PC-9 (cell line): ENCODE data around the gene GATAD2A. TPM values are rescaled to one million over a fixed set of nuclear protein-coding genes. Genes with fewer than 3 reads are reported as not detected.

Experiments
- BruUV-seq: library from RNA; stranded (reverse); fragments of 400-500 nt; replicated peaks from 2 replicates; lab custom pipeline; 2021; lab: Mats Ljungman, UMichigan
- CTCF ChIA-PET: fragments of 300-600 bp; sonication (Branson Sonifier 250); formaldehyde crosslinking; loops from one replicate; lab custom pipeline; 2022; ENCODE audit warnings: antibody characterized with exemption; lab: Charles Lee
- POLR2A ChIA-PET: fragments of 300-600 bp; sonication (Branson Sonifier 250); formaldehyde crosslinking; loops from one replicate; lab custom pipeline; 2022; ENCODE audit warnings: antibody characterized with exemption; ENCODE audit not compliant: unreplicated experiment; lab: Charles Lee
- DNase-seq, 2 experiments: peaks; one replicate each; pipeline versions ENCODE4 v3.0.0 to v3.0.0-alpha.2; 2015 to 2022; ENCODE audit warnings: mixed read lengths in 1 of 2
- H2AFZ ChIP-seq: fragments of 200-600 bp; sonication (generic); 2 replicates; pipeline ENCODE4 v1.8.1; 2017; ENCODE audit warnings: antibody characterized with exemption
- H3F3A ChIP-seq: fragments of 200-600 bp; sonication (generic); 2 replicates; pipeline ENCODE4 v1.8.1; 2017; ENCODE audit warnings: antibody characterized with exemption, mild to moderate bottlenecking, low read depth; ENCODE audit not compliant: insufficient read depth
- H3K27ac ChIP-seq: fragments of 200-600 bp; sonication (generic); 2 replicates; pipeline ENCODE4 v1.6.1; 2016; ENCODE audit warnings: mixed run types
- H3K27me3 ChIP-seq: fragments of 200-600 bp; sonication (generic); 2 replicates; pipeline ENCODE4 v1.6.1; 2016; ENCODE audit warnings: low read depth, mixed run types; ENCODE audit not compliant: insufficient read depth
- H3K36me3 ChIP-seq: fragments of 200-600 bp; sonication (generic); 2 replicates; pipeline ENCODE4 v1.6.1; 2016; ENCODE audit warnings: low read depth, mixed run types
- H3K4me1 ChIP-seq: fragments of 200-600 bp; sonication (generic); replicated peaks from 2 replicates; pipeline ENCODE4 v1.6.1; 2016; ENCODE audit warnings: mixed run types; ENCODE audit not compliant: insufficient read depth
- H3K4me2 ChIP-seq: fragments of 200-600 bp; sonication (generic); 2 replicates; pipeline ENCODE4 v1.6.1; 2017; ENCODE audit warnings: mixed run types
- H3K4me3 ChIP-seq: fragments of 200-600 bp; sonication (generic); 2 replicates; pipeline ENCODE4 v1.6.1; 2016; ENCODE audit warnings: mixed run types
- H3K79me2 ChIP-seq: fragments of 200-600 bp; sonication (generic); 2 replicates; pipeline ENCODE4 v1.6.1; 2017; ENCODE audit warnings: low read depth, mixed run types
- H3K9me2 ChIP-seq: fragments of 200-600 bp; sonication (generic); 2 replicates; pipeline ENCODE4 v1.8.1; 2017; ENCODE audit warnings: mild to moderate bottlenecking; ENCODE audit not compliant: insufficient read depth
- H3K9me3 ChIP-seq: fragments of 200-600 bp; sonication (generic); 2 replicates; pipeline ENCODE4 v1.8.1; 2016; ENCODE audit warnings: low read depth; ENCODE audit not compliant: insufficient read depth
- H4K20me1 ChIP-seq: fragments of 200-600 bp; sonication (generic); 2 replicates; pipeline ENCODE4 v1.8.1; 2017; ENCODE audit not compliant: insufficient read depth
- CTCF ChIP-seq: fragments of 200-600 bp; sonication (generic); conservative IDR thresholded peaks from 2 replicates; pipeline ENCODE4 v1.6.1; 2017; ENCODE audit warnings: mixed run types, antibody characterized with exemption, mild to moderate bottlenecking, moderate library complexity
- EZH2 ChIP-seq: fragments of 200-600 bp; sonication (generic); IDR thresholded peaks from 2 replicates; pipeline ENCODE4 v1.8.0; 2017; ENCODE audit warnings: antibody characterized with exemption, low read depth
- intact Hi-C: fragments of 100-400 bp; cut with micrococcal nuclease; formaldehyde crosslinking; loops from one replicate; pipeline ENCODE4 v1.10.0; 2022; ENCODE audit not compliant: unreplicated experiment
- total RNA-seq: library from RNA; stranded (reverse); gene quantifications from 2 replicates; pipeline ENCODE4 v1.2.3, GENCODE V29; 2021

GATAD2A gene
- total RNA-seq, 1 experiment from 2014 or later, result 129 TPM

GRCh38 chr19:19445288-19445687 lies 39.8 kb downstream of the GATAD2A start:
- H3K9me2 ChIP-seq, result no peaks in the 10 kb centered on the region
- no peak overlapping the region for H2AFZ ChIP-seq
- no peak overlapping the region for H3K4me2 ChIP-seq
- no TSS peak for BruUV-seq
- ChIA-PET CTCF (interaction anchor here (0.7 kb wide), 2 partner anchors 41 to 45 kb away, joined by 3 to 11 read pairs; no protein-coding TSS in a partner anchor), POLR2A (no interaction called here)
- H3K36me3 ChIP-seq, result no peaks in the 10 kb centered on the region
- H3K79me2 ChIP-seq, result peaks cover 84% of the 10 kb centered on the region
- H3K4me1 ChIP-seq, result peaks cover 16% of the 10 kb centered on the region
- no peak overlapping the region for H3K4me3 ChIP-seq
- H4K20me1 ChIP-seq, result peaks cover 90% of the 10 kb centered on the region
- TF ChIP-seq CTCF, result no peak
- no peak for TF ChIP-seq EZH2
- no peaks in the 10 kb centered on the region for H3K9me3 ChIP-seq
- H3F3A ChIP-seq, result peaks cover 6% of the 10 kb centered on the region; the same call in 1 of the 2 replicates
- no peak overlapping the region for H3K27ac ChIP-seq
- no peak for DNase-seq
- intact Hi-C loops, result no loop called here
- H3K27me3 ChIP-seq, result no peaks in the 10 kb centered on the region

- TF ChIP-seq CTCF, result no peak
- TF ChIP-seq EZH2, result no peak
- no peak overlapping the region for H3K27ac ChIP-seq
- H3K4me2 ChIP-seq, result no peak overlapping the region
- no peak overlapping the region for H3K4me3 ChIP-seq
- no peaks in the 10 kb centered on the region for H3K27me3 ChIP-seq
- H3K4me1 ChIP-seq, result peaks cover 16% of the 10 kb centered on the region
- H3K79me2 ChIP-seq, result peaks cover 90% of the 10 kb centered on the region
- no peak overlapping the region for H2AFZ ChIP-seq
- no TSS peak for BruUV-seq
- no peaks in the 10 kb centered on the region for H3K9me2 ChIP-seq
- POLR2A ChIA-PET, result interaction anchor here (0.7 kb wide), 1 partner anchor 216 kb away, joined by 10 read pairs; no protein-coding TSS in a partner anchor
- intact Hi-C loops, result no loop called here
- peaks cover 90% of the 10 kb centered on the region for H4K20me1 ChIP-seq
- no peaks in the 10 kb centered on the region for H3K36me3 ChIP-seq
- CTCF ChIA-PET, result no interaction called here
- DNase-seq, result no peak
- H3F3A ChIP-seq, result peaks cover 6% of the 10 kb centered on the region; the same call in 1 of the 2 replicates
- no peaks in the 10 kb centered on the region for H3K9me3 ChIP-seq
These were observed 40.5 kb downstream of the GATAD2A start for GRCh38 chr19:19445911-19446361.

GRCh38 chr19:19446655-19447437 lies 41.4 kb downstream of the GATAD2A start:
- Histone ChIP-seq H3K4me3 (no peak overlapping the region), H3F3A (peaks cover 6% of the 10 kb centered on the region; the same call in 1 of the 2 replicates), H3K79me2 (peaks cover 98% of the 10 kb centered on the region), H3K9me3 (no peaks in the 10 kb centered on the region), H3K9me2 (no peaks in the 10 kb centered on the region), H3K36me3 (no peaks in the 10 kb centered on the region), H3K4me2 (no peak overlapping the region), H2AFZ (no peak overlapping the region), H3K27me3 (no peaks in the 10 kb centered on the region), H3K27ac (no peak overlapping the region), H4K20me1 (peaks cover 94% of the 10 kb centered on the region), H3K4me1 (peaks cover 16% of the 10 kb centered on the region)
- CTCF ChIA-PET, result no interaction called here
- POLR2A ChIA-PET, result interaction anchor here (0.7 kb wide), 1 partner anchor 216 kb away, joined by 10 read pairs; no protein-coding TSS in a partner anchor
- DNase-seq, result no peak
- intact Hi-C loops, result no loop called here
- no TSS peak for BruUV-seq
- TF ChIP-seq EZH2, result no peak
- TF ChIP-seq CTCF, result no peak
